SK-N-MC (cell line): ENCODE data around the gene TMEM150A.

ENCODE experiments used
- DNase-seq: peaks from one replicate; pipeline ENCODE4 v3.0.0-alpha.2; 2011; ENCODE audit warnings: low read depth, low spot score
- H3K27ac ChIP-seq: fragments of 200-600 bp; sonication (generic); 2 replicates; pipeline ENCODE4 v1.5.1; 2016; ENCODE audit warnings: mixed run types
- H3K36me3 ChIP-seq: fragments of 200-600 bp; sonication (generic); 2 replicates; pipeline ENCODE4 v1.6.1; 2017; ENCODE audit warnings: antibody characterized with exemption, low read length, mixed read lengths; ENCODE audit not compliant: insufficient read depth
- H3K4me3 ChIP-seq: fragments of 200-600 bp; sonication (generic); 2 replicates; pipeline ENCODE4 v1.5.1; 2016
- H3K9ac ChIP-seq: fragments of 200-600 bp; sonication (generic); 2 replicates; pipeline ENCODE4 v1.8.0; 2017; ENCODE audit warnings: mixed run types, mixed read lengths; ENCODE audit not compliant: insufficient read length
- H3K9me3 ChIP-seq: fragments of 200-600 bp; sonication (generic); 2 replicates; pipeline ENCODE4 v1.6.1; 2017; ENCODE audit warnings: low read depth, mild to moderate bottlenecking, antibody characterized with exemption, low read length, moderate library complexity, mixed read lengths
- EZH2 ChIP-seq: fragments of 200-600 bp; sonication (generic); IDR thresholded peaks from one replicate; pipeline ENCODE4 v1.6.1; 2017; ENCODE audit warnings: antibody characterized with exemption
- FOXP2 ChIP-seq: optimal IDR thresholded peaks from 2 replicates; pipeline ENCODE3; 2011; ENCODE audit warnings: mild to moderate bottlenecking, moderate library complexity; ENCODE audit not compliant: insufficient read depth; ENCODE audit errors: extremely low read length, control extremely low read depth
- POLR2AphosphoS5 ChIP-seq: IDR thresholded peaks from 2 replicates; pipeline ENCODE4 v1.6.1; 2012; ENCODE audit warnings: mild to moderate bottlenecking, low read depth, low read length, borderline replicate concordance

TMEM150A gene

GRCh38 chr2:85602476-85603234 lies at the start of gene TMEM150A:
TSS of gene TMEM150A (minus strand) at chr2:85602698. CDS start at chr2:85601948, 750 bp downstream.
- no peak for TF ChIP-seq FOXP2
- peak; percentile 45; the same call in 1 of the 2 replicates for TF ChIP-seq POLR2AphosphoS5
- Histone ChIP-seq H3K27ac (no peak within 1 kb of the TSS), H3K36me3 (peaks cover 3% of the 10 kb centered on the region; the same call in 1 of the 2 replicates), H3K9me3 (no peaks in the 10 kb centered on the region), H3K4me3 (peak within 1 kb of the TSS; percentile 85), H3K9ac (peak within 1 kb of the TSS; percentile 75)
- DNase-seq = no peak

- Histone ChIP-seq H3K27ac (no peak overlapping the region), H3K36me3 (peaks cover 63% of the 10 kb centered on the region), H3K4me3 (no peak overlapping the region), H3K9ac (no peak overlapping the region), H3K9me3 (no peaks in the 10 kb centered on the region)
- DNase-seq = no peak
- no peak for TF ChIP-seq POLR2AphosphoS5
- TF ChIP-seq FOXP2 = no peak
- TF ChIP-seq EZH2 = no peak
Observed at GRCh38 chr2:85652056-85652455, 49.6 kb upstream of the TMEM150A start.

- no peak for TF ChIP-seq FOXP2
- no peak for TF ChIP-seq EZH2
- TF ChIP-seq POLR2AphosphoS5 = no peak; the same call in 1 of the 2 replicates
- Histone ChIP-seq H3K36me3 (peaks cover 70% of the 10 kb centered on the region), H3K27ac (no peak overlapping the region), H3K9me3 (no peaks in the 10 kb centered on the region), H3K9ac (no peak overlapping the region), H3K4me3 (no peak overlapping the region)
- DNase-seq = no peak
Observed at GRCh38 chr2:85651097-85651496, 48.6 kb upstream of the TMEM150A start.

- Histone ChIP-seq H3K27ac (no peak overlapping the region), H3K9ac (no peak overlapping the region), H3K9me3 (no peaks in the 10 kb centered on the region), H3K36me3 (peaks cover 72% of the 10 kb centered on the region), H3K4me3 (no peak overlapping the region)
- DNase-seq = no peak
- TF ChIP-seq EZH2 (no peak), FOXP2 (no peak), POLR2AphosphoS5 (no peak)
Observed at GRCh38 chr2:85650456-85650855, 48.0 kb upstream of the TMEM150A start.

GRCh38 chr2:85649201-85650190 lies 47.0 kb upstream of the TMEM150A start:
- Histone ChIP-seq H3K27ac (no peak overlapping the region), H3K4me3 (no peak overlapping the region), H3K9ac (no peak overlapping the region), H3K36me3 (peaks cover 82% of the 10 kb centered on the region), H3K9me3 (no peaks in the 10 kb centered on the region)
- TF ChIP-seq FOXP2 (no peak), EZH2 (no peak), POLR2AphosphoS5 (no peak)
- DNase-seq = no peak

GRCh38 chr2:85648619-85649018 lies 46.1 kb upstream of the TMEM150A start:
- H3K27ac ChIP-seq = 0 out of 2 replicates have a peak overlapping the region, but pooled peaks have one; percentile 31
- no peak for DNase-seq
- no peaks in the 10 kb centered on the region for H3K9me3 ChIP-seq
- no peak for TF ChIP-seq EZH2
- no peak for TF ChIP-seq POLR2AphosphoS5
- no peak for TF ChIP-seq FOXP2
- H3K4me3 ChIP-seq = no peak overlapping the region
- H3K36me3 ChIP-seq = peaks cover 84% of the 10 kb centered on the region
- H3K9ac ChIP-seq = no peak overlapping the region

GRCh38 chr2:85647823-85648526 lies 45.5 kb upstream of the TMEM150A start:
- Histone ChIP-seq H3K9me3 (no peaks in the 10 kb centered on the region), H3K36me3 (peaks cover 90% of the 10 kb centered on the region), H3K9ac (no peak overlapping the region), H3K4me3 (no peak overlapping the region), H3K27ac (0 out of 2 replicates have a peak overlapping the region, but pooled peaks have one; percentile 31)
- TF ChIP-seq FOXP2 (no peak), EZH2 (no peak), POLR2AphosphoS5 (no peak)
- no peak for DNase-seq

GRCh38 chr2:85646166-85646565 lies 43.7 kb upstream of the TMEM150A start:
- no peak for DNase-seq
- H3K4me3 ChIP-seq = no peak overlapping the region
- no peak overlapping the region for H3K27ac ChIP-seq
- H3K36me3 ChIP-seq = peaks cover 95% of the 10 kb centered on the region
- no peak overlapping the region for H3K9ac ChIP-seq
- no peak for TF ChIP-seq FOXP2
- no peaks in the 10 kb centered on the region for H3K9me3 ChIP-seq
